ENCODE results near the gene NALCN.

GRCh38 chr13:101289764-101290163, 126.5 kb downstream of the NALCN start:
- no peak for TF ChIP-seq CTCF (IDR thresholded peaks at IDR 0.05 in 8 of 11, conservative IDR thresholded peaks at IDR 0.05 in 3 of 11)
- TF ChIP-seq POLR2A (IDR thresholded peaks at IDR 0.05), result no peak
